ENCODE data around the gene GNAT3.
A peak's percentile ranks its signal among the peaks of the same experiment; 100 is the strongest.

The GNAT3 gene

DNA sequence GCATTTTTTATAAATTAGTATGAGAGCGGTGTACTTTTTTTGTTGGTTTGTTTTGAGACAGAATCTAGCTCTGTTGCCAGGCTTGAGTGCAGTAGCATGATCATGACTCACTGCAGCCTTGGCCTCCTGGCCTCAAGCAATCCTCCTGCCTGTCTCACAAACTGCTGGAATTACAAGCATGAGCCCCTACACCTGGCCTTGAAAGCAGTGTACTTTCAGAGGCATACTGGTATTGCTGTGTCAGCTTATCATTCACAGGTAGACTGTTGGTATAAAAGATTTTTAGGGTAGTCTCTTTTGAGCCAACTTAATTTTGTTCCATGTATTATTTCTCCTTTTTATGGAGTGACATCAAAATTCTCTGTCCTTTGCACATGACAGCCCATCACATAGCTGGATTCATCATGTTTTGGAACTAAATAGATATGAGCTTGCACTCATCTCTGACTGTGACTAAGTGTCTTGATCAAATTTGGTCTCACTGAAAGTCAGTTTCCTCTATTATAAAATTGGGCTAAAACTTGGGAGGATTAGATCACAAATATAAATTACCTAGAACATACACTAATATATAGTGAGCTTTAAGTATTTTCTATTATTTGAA, 12.4 kb downstream of the GNAT3 start:
- no peak overlapping the region for H4K8ac ChIP-seq (ENCODE audit: low read depth, low read length)
- no peak overlapping the region for H4K91ac ChIP-seq (ENCODE audit: low read depth, low read length)
- H3K27me3 ChIP-seq (ENCODE audit: insufficient read depth, low read length): no peaks in the 10 kb centered on the region
- H3K9ac ChIP-seq (ENCODE audit: low read length): no peak overlapping the region
- H3K4me2 ChIP-seq (ENCODE audit: low read length): no peak overlapping the region
- no peak overlapping the region for H2AK5ac ChIP-seq (ENCODE audit: low read length)
- no peaks in the 10 kb centered on the region for H3K9me3 ChIP-seq (ENCODE audit: insufficient read depth, low read depth, low read length)
- H3K23ac ChIP-seq (ENCODE audit: low read length): no peak overlapping the region
- H3K79me2 ChIP-seq (ENCODE audit: control insufficient read depth, insufficient read depth, low read length, poor library complexity): no peaks in the 10 kb centered on the region
- no CpG with 5 or more reads among the region's 1 CpG for WGBS (ENCODE audit: extremely low coverage, insufficient coverage, insufficient read length)
- H3K36me3 ChIP-seq (ENCODE audit: control insufficient read depth in 1 of 2, insufficient read depth in 2 of 2, low read length in 2 of 2): no peaks in the 10 kb centered on the region
- peak overlapping the region; percentile 88 for H3K27ac ChIP-seq (ENCODE audit: low read depth, low read length)
- no peak overlapping the region for H3K4me3 ChIP-seq (ENCODE audit: low read depth, low read length)
- no peak overlapping the region for H2BK120ac ChIP-seq (ENCODE audit: insufficient read depth, low read length, poor library complexity)
- H2BK5ac ChIP-seq (ENCODE audit: low read depth, low read length, poor library complexity): no peak overlapping the region
- H2AFZ ChIP-seq (ENCODE audit: insufficient read depth, low read length, poor library complexity): no peak overlapping the region
- no peak overlapping the region for H3K18ac ChIP-seq (ENCODE audit: low read length)
- H3K79me1 ChIP-seq (ENCODE audit: low read length): peaks cover 2% of the 10 kb centered on the region
- no peak overlapping the region for H4K12ac ChIP-seq (ENCODE audit: low read depth, low read length)
- no peak overlapping the region for H3K4ac ChIP-seq (ENCODE audit: low read depth, low read length)
- no peak overlapping the region for H3K14ac ChIP-seq (ENCODE audit: low read length)
- no peak overlapping the region for H2BK12ac ChIP-seq (ENCODE audit: low read length)
- no peaks in the 10 kb centered on the region for H3K4me1 ChIP-seq (ENCODE audit: control insufficient read depth in 1 of 2, insufficient read depth in 2 of 2, low read length in 2 of 2)
- DNase-seq: peak; percentile 96

GRCh38 chr7:80498481-80499349, 13.1 kb downstream of the GNAT3 start:
- no peaks in the 10 kb centered on the region for H3K27me3 ChIP-seq (ENCODE audit: insufficient read depth, low read length)
- H3K14ac ChIP-seq (ENCODE audit: low read length): no peak overlapping the region
- no peak overlapping the region for H4K8ac ChIP-seq (ENCODE audit: low read depth, low read length)
- peaks cover 2% of the 10 kb centered on the region for H3K79me1 ChIP-seq (ENCODE audit: low read length)
- H2BK5ac ChIP-seq (ENCODE audit: low read depth, low read length, poor library complexity): no peak overlapping the region
- H2AFZ ChIP-seq (ENCODE audit: insufficient read depth, low read length, poor library complexity): no peak overlapping the region
- H3K18ac ChIP-seq (ENCODE audit: low read length): no peak overlapping the region
- WGBS (ENCODE audit: extremely low coverage, insufficient coverage, insufficient read length): no CpG with 5 or more reads among the region's 4 CpGs
- no peak overlapping the region for H2BK120ac ChIP-seq (ENCODE audit: insufficient read depth, low read length, poor library complexity)
- no peaks in the 10 kb centered on the region for H3K79me2 ChIP-seq (ENCODE audit: control insufficient read depth, insufficient read depth, low read length, poor library complexity)
- no peaks in the 10 kb centered on the region for H3K4me1 ChIP-seq (ENCODE audit: control insufficient read depth in 1 of 2, insufficient read depth in 2 of 2, low read length in 2 of 2)
- H3K4me2 ChIP-seq (ENCODE audit: low read length): no peak overlapping the region
- H2AK5ac ChIP-seq (ENCODE audit: low read length): no peak overlapping the region
- DNase-seq: peak in 1 of 2 donors; percentile 25
- H4K12ac ChIP-seq (ENCODE audit: low read depth, low read length): no peak overlapping the region
- no peaks in the 10 kb centered on the region for H3K9me3 ChIP-seq (ENCODE audit: insufficient read depth, low read depth, low read length)
- no peak overlapping the region for H3K27ac ChIP-seq (ENCODE audit: low read depth, low read length)
- no peak overlapping the region for H2BK12ac ChIP-seq (ENCODE audit: low read length)
- H3K23ac ChIP-seq (ENCODE audit: low read length): no peak overlapping the region
- no peak overlapping the region for H3K4ac ChIP-seq (ENCODE audit: low read depth, low read length)
- no peak overlapping the region for H3K9ac ChIP-seq (ENCODE audit: low read length)
- no peak overlapping the region for H3K4me3 ChIP-seq (ENCODE audit: low read depth, low read length)
- no peak overlapping the region for H4K91ac ChIP-seq (ENCODE audit: low read depth, low read length)
- H3K36me3 ChIP-seq (ENCODE audit: control insufficient read depth in 1 of 2, insufficient read depth in 2 of 2, low read length in 2 of 2): no peaks in the 10 kb centered on the region

- no peak overlapping the region for H2BK12ac ChIP-seq (ENCODE audit: low read length)
- no peaks in the 10 kb centered on the region for H3K4me1 ChIP-seq (ENCODE audit: control insufficient read depth in 1 of 2, insufficient read depth in 2 of 2, low read length in 2 of 2)
- H3K9me3 ChIP-seq (ENCODE audit: insufficient read depth, low read depth, low read length): no peaks in the 10 kb centered on the region
- H3K79me2 ChIP-seq (ENCODE audit: control insufficient read depth, insufficient read depth, low read length, poor library complexity): no peaks in the 10 kb centered on the region
- no peak overlapping the region for H2BK120ac ChIP-seq (ENCODE audit: insufficient read depth, low read length, poor library complexity)
- no peak overlapping the region for H2AK5ac ChIP-seq (ENCODE audit: low read length)
- H4K8ac ChIP-seq (ENCODE audit: low read depth, low read length): no peak overlapping the region
- no peaks in the 10 kb centered on the region for H3K27me3 ChIP-seq (ENCODE audit: insufficient read depth, low read length)
- WGBS (ENCODE audit: extremely low coverage, insufficient coverage, insufficient read length): no CpG with 5 or more reads among the region's 3 CpGs
- no peaks in the 10 kb centered on the region for H3K36me3 ChIP-seq (ENCODE audit: control insufficient read depth in 1 of 2, insufficient read depth in 2 of 2, low read length in 2 of 2)
- no peak overlapping the region for H4K91ac ChIP-seq (ENCODE audit: low read depth, low read length)
- no peak overlapping the region for H3K4me2 ChIP-seq (ENCODE audit: low read length)
- no peak overlapping the region for H3K4me3 ChIP-seq (ENCODE audit: low read depth, low read length)
- H2BK5ac ChIP-seq (ENCODE audit: low read depth, low read length, poor library complexity): no peak overlapping the region
- peaks cover 2% of the 10 kb centered on the region for H3K79me1 ChIP-seq (ENCODE audit: low read length)
- no peak overlapping the region for H4K12ac ChIP-seq (ENCODE audit: low read depth, low read length)
- DNase-seq: no peak
- no peak overlapping the region for H3K4ac ChIP-seq (ENCODE audit: low read depth, low read length)
- H3K14ac ChIP-seq (ENCODE audit: low read length): no peak overlapping the region
- no peak overlapping the region for H3K9ac ChIP-seq (ENCODE audit: low read length)
- H3K27ac ChIP-seq (ENCODE audit: low read depth, low read length): no peak overlapping the region
- H3K18ac ChIP-seq (ENCODE audit: low read length): no peak overlapping the region
- no peak overlapping the region for H2AFZ ChIP-seq (ENCODE audit: insufficient read depth, low read length, poor library complexity)
- H3K23ac ChIP-seq (ENCODE audit: low read length): no peak overlapping the region
Measured at GRCh38 chr7:80496586-80496985, 15.3 kb downstream of the GNAT3 start.

DNA sequence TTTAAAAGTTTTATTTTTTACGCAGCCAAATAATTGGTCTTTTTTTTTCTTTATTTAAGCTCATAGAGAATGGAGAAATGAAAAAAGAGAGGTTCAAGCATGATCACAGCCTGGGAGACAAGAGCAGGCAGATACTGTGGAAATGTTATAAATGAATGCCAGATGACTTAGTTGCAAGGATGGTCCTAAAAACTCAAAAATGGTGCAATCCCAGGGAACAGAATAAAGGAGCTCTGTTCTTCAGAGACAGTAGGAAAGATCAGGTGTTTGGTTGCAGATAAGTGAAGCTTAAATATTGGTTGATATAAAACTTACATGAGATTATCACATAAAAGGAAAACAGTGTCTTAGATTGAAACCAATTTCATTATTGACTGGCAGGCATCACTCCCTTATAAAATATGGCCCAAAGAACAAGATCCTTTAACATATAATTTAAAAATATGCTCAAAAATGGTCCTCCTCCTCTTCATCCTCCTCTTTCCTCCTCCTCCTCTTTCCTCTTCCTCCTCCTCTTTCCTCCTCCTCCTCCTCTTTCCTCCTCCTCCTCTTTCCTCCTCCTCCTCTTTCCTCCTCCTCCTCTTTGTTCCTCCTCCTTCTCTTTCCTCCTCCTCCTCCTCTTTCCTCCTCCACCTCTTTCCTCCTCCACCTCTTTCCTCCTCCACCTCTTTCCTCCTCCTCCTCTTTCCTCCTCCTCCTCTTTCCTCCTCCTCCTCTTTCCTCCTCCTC, 18.6 kb downstream of the GNAT3 start:
- no peaks in the 10 kb centered on the region for H3K9me3 ChIP-seq (ENCODE audit: insufficient read depth, low read depth, low read length)
- H2BK5ac ChIP-seq (ENCODE audit: low read depth, low read length, poor library complexity): no peak overlapping the region
- DNase-seq: no peak
- H3K18ac ChIP-seq (ENCODE audit: low read length): no peak overlapping the region
- no peaks in the 10 kb centered on the region for H3K4me1 ChIP-seq (ENCODE audit: control insufficient read depth in 1 of 2, insufficient read depth in 2 of 2, low read length in 2 of 2)
- H2AK5ac ChIP-seq (ENCODE audit: low read length): no peak overlapping the region
- H3K4me3 ChIP-seq (ENCODE audit: low read depth, low read length): no peak overlapping the region
- H3K4me2 ChIP-seq (ENCODE audit: low read length): no peak overlapping the region
- no peaks in the 10 kb centered on the region for H3K79me2 ChIP-seq (ENCODE audit: control insufficient read depth, insufficient read depth, low read length, poor library complexity)
- H2AFZ ChIP-seq (ENCODE audit: insufficient read depth, low read length, poor library complexity): no peak overlapping the region
- no peak overlapping the region for H4K12ac ChIP-seq (ENCODE audit: low read depth, low read length)
- no peak overlapping the region for H4K91ac ChIP-seq (ENCODE audit: low read depth, low read length)
- no peak overlapping the region for H3K27ac ChIP-seq (ENCODE audit: low read depth, low read length)
- H3K23ac ChIP-seq (ENCODE audit: low read length): no peak overlapping the region
- no peak overlapping the region for H4K8ac ChIP-seq (ENCODE audit: low read depth, low read length)
- no peak overlapping the region for H3K9ac ChIP-seq (ENCODE audit: low read length)
- H3K4ac ChIP-seq (ENCODE audit: low read depth, low read length): no peak overlapping the region
- H3K36me3 ChIP-seq (ENCODE audit: control insufficient read depth in 1 of 2, insufficient read depth in 2 of 2, low read length in 2 of 2): no peaks in the 10 kb centered on the region
- WGBS (ENCODE audit: extremely low coverage, insufficient coverage, insufficient read length): no CpG with 5 or more reads among the region's 1 CpG
- H3K27me3 ChIP-seq (ENCODE audit: insufficient read depth, low read length): no peaks in the 10 kb centered on the region
- H2BK12ac ChIP-seq (ENCODE audit: low read length): no peak overlapping the region
- H3K79me1 ChIP-seq (ENCODE audit: low read length): no peaks in the 10 kb centered on the region
- no peak overlapping the region for H2BK120ac ChIP-seq (ENCODE audit: insufficient read depth, low read length, poor library complexity)
- no peak overlapping the region for H3K14ac ChIP-seq (ENCODE audit: low read length)
